NCI-H1105 treated with DMSO at 0.1 percent for 48 hours (cell line): ENCODE results near the gene FSD2.
"Not testable (repeated sequence)": the region's sequence is repeated elsewhere in the genome, so short reads cannot be mapped to it uniquely, and the experiment has no call there.

Experiments
- DNase-seq: peaks from one replicate; lab custom pipeline; 2025; lab: John Stamatoyannopoulos, UW

Gene FSD2

DNA sequence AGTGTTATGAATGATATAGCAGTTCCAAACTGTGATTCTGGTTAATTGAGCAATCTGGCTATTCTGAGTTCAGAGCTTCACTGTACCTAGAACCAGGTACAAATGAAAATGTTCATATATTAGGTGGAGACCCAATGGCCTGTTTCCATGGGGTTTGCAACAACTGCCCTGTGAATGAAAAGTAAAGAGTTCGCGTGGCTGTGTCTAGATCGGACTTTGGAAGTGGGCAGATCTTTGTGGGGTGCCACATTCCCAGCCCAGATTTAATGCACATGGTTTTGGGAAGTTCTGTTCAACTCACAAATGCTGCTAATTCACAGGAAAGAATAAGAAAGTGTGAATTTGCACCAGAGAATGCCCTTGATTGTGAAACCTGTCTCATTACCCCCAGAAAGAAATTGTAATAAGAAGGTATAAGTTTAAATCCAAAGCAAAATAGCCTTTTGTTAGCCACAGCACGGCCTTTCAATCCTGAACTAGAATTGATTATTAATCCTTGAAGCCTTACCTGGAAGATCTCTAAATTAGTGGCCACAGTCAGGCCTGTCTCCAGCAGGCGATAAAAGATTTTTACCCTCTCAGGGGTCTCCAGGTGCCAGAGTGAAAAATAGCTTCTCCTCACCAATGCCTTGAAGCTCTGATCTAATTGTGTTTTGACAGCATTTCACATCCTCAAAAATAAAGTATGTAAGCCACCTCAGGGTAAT, 26.2 kb upstream of the FSD2 start:
- no peak for DNase-seq

DNA sequence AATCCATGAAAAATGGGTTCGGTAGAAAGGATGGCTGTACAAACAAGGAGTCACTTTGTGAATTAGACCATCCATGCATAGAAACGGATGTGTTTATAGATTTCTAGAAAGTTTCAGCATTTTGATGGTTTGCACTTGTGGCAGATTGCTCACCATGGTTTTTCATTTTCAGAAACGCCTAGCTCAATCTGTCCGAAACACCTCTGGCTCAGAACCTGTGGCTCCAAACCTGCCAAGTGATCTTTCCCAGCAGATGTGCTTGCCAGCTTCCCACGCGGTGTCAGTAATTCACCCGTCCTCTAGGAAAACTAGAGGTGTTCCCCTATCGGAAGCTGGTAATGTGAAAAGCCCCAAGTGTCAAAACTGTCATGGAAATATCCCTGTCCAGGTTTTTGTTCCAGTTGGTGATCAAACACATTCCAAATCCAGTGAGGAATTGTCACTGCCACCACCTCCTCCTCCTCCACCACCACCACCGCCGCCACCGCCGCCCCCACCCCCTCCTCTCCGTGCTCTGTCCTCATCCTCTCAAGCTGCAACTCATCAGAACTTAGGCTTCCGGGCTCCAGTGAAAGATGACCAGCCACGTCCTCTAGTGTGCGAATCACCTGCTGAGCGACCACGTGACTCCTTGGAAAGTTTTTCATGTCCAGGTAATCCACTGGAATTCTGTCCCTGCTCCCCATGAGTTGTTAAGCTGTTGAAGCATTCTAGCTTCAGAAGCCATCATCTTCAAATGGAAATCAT, 24.7 kb upstream of the FSD2 start:
- DNase-seq = no peak

DNA sequence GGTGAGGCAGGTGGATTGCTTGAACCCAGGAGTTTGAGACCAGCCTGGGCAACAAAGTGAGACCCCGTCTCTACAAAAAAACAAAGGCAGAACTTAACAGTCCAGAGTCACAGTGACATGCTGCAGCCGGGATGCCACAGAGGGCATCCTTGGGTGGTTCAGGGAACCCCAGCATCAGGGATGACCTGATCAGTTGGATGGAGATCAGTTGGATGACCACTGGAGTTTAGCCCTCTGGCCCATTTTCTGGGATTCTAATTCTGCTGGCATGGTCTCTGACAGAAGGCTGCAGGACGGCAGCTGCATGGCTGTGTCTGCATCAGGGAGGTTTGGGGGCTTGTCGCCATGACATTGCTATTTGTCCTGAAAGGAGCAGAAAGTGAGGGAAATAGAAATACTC, 23.4 kb upstream of the FSD2 start:
- DNase-seq = no peak

DNA sequence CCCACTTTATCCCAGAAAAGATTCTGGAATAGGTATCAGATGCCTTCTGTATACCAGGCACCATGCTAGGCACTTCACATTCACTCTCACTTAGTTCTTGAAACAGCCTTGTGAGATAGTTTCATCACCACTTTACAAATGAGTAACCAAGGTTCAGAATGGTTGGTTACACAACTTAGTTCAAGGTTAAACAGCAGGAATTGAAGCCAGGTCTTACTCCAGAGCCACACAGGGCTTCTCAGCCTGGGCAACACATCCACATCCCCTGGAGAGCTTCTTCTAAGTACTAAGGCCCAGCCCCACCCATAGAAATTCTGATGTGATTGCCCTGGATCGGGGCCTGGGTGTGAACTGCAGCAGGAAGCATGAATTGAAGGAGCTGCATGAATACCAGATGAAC, 22.2 kb upstream of the FSD2 start:
- DNase-seq = no peak

- DNase-seq = no peak
Observed at GRCh38 chr15:82823049-82823448, 17.2 kb upstream of the FSD2 start.

GRCh38 chr15:82821851-82822250, 16.0 kb upstream of the FSD2 start:
- not testable (repeated sequence) for DNase-seq

DNA sequence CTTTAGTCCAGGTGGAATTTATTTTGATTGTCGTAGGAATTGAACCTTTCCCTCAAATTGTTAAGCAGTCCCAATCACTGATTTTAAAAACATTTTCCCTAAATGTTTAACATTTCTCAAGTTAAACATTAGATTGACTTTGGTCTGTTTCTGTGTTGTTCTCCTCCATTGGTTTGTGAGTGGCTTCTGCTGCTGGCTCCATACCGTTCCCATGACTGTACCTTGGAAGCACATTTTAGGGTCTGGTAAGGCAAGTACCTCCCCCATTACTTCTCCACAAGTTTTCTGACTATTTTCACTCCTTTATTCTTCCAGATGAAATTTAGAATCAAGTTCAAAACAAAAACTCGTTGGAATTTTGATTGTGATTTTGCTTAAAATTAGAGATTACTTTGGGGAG, 15.5 kb upstream of the FSD2 start:
- DNase-seq = not testable (repeated sequence)

GRCh38 chr15:82820128-82820527, 14.3 kb upstream of the FSD2 start:
- no peak for DNase-seq

DNA sequence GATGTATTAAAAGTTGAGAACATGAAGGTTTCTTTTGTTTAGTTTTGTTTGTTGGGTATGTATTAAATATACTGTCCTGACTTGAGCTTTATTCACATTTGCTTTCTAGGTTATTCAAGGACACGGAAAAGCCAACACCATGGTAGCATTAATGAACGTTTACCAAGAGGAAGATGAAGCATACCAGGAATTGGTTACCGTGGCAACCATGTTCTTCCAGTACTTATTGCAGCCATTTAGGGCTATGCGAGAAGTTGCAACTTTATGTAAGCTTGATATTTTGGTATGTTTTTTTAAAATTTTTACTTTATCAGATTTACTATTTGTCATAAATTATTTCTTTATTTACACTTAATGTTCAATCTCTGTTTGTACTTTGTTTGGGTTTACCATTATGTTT, 7.1 kb upstream of the FSD2 start:
- DNase-seq = no peak

DNA sequence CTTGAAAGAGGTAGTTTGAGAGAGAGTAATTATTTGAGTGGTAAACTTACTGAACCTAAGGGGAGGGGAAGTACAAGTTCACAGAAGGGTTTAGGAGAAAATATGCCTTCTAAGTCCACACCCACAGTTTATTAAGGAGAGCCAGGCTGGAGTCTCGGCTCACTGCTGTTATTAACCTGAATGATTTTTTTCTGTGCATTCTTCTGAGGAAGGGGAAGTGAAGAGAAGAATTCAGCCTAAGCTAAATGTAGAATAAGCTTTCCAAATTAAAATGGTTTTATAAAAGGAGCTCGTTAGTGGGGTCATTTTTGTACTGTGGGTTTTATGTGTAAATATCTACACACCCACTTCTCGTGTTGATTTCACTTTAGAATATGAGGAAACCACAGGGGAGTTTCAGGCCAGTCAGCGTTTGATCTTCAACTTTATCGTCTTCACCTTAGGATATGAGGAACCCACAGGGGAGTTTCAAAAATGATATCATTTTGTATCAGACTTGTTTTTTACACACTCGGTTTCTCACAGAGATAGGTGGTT, 5.1 kb upstream of the FSD2 start:
- no peak for DNase-seq

GRCh38 chr15:82810061-82810889, 4.4 kb upstream of the FSD2 start:
- peak; percentile 17 for DNase-seq

DNA sequence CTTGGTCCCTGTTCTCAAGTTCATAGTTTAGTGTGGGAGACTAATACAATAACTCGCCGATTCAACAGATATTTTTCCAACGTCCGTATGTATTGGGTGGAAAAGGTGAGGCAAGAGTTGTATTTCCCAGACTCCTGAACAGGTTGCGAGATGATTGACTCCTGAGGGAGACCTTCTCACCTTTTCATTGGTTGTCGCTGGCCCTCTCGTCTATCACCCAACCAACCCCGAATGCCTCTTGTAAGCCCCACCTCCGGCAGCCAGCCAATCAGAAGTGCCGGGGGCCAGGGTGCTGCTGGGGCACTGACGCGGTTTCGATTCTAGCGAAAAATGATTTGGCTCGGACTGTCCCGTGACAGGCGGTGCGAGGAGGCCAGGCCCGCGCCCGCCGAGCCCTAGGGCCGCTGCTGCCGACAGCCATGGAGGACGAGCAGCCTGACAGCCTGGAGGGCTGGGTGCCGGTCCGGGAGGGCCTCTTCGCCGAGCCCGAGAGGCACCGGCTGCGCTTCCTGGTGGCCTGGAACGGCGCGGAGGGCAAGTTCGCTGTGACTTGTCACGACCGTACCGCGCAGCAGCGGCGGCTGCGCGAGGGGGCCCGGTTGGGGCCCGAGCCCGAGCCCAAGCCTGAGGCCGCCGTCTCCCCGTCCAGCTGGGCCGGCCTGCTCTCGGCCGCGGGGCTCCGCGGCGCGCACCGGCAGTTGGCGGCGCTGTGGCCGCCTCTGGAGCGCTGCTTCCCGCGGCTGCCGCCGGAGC, 3.6 kb upstream of the FSD2 start, which contains the start of gene WHAMM:
WHAMM (plus strand) TSS at position 321 of the 753 bp plus-strand sequence; CDS start at position 420, 99 bp downstream.
- DNase-seq = peak; percentile 86

- DNase-seq = no peak
Observed at GRCh38 chr15:82808634-82809041, 2.8 kb upstream of the FSD2 start.

GRCh38 chr15:82807920-82808633, 2.2 kb upstream of the FSD2 start:
- no peak for DNase-seq

GRCh38 chr15:82804575-82804949, 1.3 kb downstream of the FSD2 start:
- DNase-seq = no peak

DNA sequence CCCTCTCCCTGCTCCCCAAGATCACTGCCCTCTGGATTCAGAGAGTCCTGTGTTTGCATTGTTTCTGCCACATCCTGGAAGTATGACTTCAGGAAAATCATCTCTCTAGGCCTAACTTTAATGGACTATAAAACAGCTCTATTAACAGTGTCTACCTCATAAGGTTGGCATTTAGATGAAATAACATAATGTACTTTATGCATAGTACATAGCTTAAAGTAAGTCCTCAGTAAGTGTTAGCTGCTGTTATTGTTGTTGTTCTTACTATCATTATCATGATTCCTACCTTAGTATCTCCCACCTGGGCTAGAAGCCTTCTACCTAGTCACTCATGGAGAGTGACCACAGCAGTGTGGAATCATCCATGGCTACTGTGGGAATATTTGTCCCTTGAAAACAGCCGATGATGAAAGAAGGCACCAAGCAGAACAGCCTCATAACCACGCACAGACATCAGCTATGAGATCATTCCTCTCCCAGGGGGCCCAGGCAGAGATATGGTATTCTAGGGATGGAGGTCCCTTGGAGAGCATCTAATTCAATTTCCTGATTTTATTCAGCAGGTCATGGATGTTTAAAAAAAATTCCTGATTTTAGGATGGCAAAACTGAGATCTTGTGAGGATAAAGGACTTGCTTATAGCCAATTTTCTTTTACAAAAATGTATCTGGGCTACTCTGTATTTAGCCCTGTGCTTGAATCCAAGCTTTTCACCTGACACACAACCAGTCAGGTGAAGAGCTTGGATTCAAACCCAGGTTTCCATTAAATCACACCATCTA, 1.9 kb downstream of the FSD2 start:
- no peak for DNase-seq

DNA sequence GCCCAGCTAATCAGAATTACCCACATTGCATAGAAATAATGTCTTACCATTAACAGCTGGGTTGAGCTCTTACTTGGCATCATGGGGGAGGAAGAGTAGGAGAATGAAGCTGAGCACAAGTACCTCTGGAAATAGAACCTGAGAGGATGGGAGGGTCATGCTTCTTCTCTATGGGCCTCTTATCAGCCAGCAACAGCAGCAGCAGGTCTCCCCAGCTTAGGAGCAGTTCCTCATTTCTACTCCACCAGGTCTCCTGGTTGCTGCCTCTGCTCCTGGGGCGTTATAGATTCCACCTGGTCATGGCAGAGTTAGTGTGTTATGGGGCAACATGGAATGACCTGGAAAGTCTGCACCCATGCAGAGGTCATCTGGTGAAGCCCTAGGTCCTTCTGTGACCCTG, 3.4 kb downstream of the FSD2 start:
- no peak for DNase-seq

- no peak for DNase-seq
Observed at GRCh38 chr15:82799183-82799841, 6.6 kb downstream of the FSD2 start.

DNA sequence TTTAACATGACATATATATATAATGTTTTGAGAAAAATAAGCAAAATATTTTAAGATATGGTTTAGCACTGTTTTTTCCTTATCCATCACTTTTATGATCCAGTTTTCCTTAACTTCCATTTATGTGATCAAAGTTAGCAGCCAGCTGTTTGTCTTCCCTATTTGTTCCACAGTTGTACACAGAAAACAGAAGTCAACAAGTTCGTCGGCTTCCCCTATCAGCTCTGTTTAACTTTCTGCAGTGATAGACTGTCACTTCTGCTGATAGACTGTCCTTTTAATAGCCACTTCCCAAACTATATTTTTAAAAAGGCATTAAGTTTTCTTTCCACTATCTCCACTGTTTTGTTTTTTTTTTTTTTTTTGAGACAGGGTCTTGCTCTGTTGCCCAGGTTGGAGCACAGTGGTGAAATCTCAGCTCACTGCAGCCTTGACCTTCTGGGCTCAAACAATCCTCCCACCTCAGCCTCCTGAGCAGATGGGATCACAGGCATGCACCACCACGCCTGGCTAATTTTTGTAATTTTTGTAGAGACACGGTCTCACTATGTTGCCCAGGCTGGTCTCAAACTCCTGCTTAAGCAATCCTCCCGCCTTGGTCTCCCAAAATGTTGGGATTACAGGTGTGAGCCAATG, 7.2 kb downstream of the FSD2 start:
- no peak for DNase-seq
